Liver (tissue), 9 donors: ENCODE measurements around the gene CHST1. TPM values are rescaled to one million over a fixed set of nuclear protein-coding genes. Genes with fewer than 3 reads are reported as not detected.
A peak's percentile ranks its signal among the peaks of the same experiment; 100 is the strongest.

Source experiments
- DNase-seq: peaks from one replicate; pipeline ENCODE4 v3.0.0-alpha.2; 2017; ENCODE audit warnings: low spot score
- H3K27ac ChIP-seq, 2 donors: one replicate each; pipeline ENCODE4 v1.7.0; 2013; ENCODE audit warnings: inconsistent platforms in 2 of 2, low read length in 2 of 2, control low read depth in 1 of 2, low read depth in 1 of 2, mild to moderate bottlenecking in 1 of 2
- H3K27me3 ChIP-seq, 4 donors: one replicate each; pipeline versions ENCODE4 v1.6.1 to v1.7.0; 2013; ENCODE audit warnings: low read length in 3 of 4, inconsistent platforms in 1 of 4, mild to moderate bottlenecking in 1 of 4, moderate library complexity in 1 of 4; ENCODE audit not compliant: control insufficient read depth in 4 of 4, insufficient read depth in 4 of 4
- H3K36me3 ChIP-seq, 4 donors: one replicate each; pipeline versions ENCODE4 v1.6.1 to v1.7.0; 2013; ENCODE audit warnings: low read length in 3 of 4, mild to moderate bottlenecking in 3 of 4, low read depth in 1 of 4, moderate library complexity in 1 of 4; ENCODE audit not compliant: control insufficient read depth in 4 of 4, insufficient read depth in 3 of 4
- H3K4me1 ChIP-seq, 4 donors: one replicate each; pipeline versions ENCODE4 v1.6.1 to v1.7.0; 2013; ENCODE audit warnings: low read length in 3 of 4, mild to moderate bottlenecking in 3 of 4, moderate library complexity in 1 of 4; ENCODE audit not compliant: control insufficient read depth in 4 of 4, insufficient read depth in 4 of 4
- H3K4me3 ChIP-seq, 3 donors: one replicate each; pipeline versions ENCODE4 v1.6.1 to v1.7.0; 2013; ENCODE audit warnings: low read length in 3 of 3, control low read depth in 1 of 3, low read depth in 1 of 3, mild to moderate bottlenecking in 1 of 3
- H3K9ac ChIP-seq, 2 donors: one replicate each; pipeline ENCODE4 v1.7.0; 2013; ENCODE audit warnings: low read length in 2 of 2, mild to moderate bottlenecking in 2 of 2, moderate library complexity in 2 of 2, control low read depth in 1 of 2, low read depth in 1 of 2
- H3K9me3 ChIP-seq, 4 donors: one replicate each; pipeline versions ENCODE4 v1.6.1 to v1.7.0; 2013; ENCODE audit warnings: low read length in 3 of 4; ENCODE audit not compliant: control insufficient read depth in 4 of 4
- CTCF ChIP-seq: fragments of 150-350 bp; IDR thresholded peaks from 2 replicates; pipeline ENCODE4 v1.5.1; 2017; ENCODE audit warnings: improper control_type of control experiment, low read depth, low read length; ENCODE audit not compliant: missing input control
- EGR1 ChIP-seq, 2 donors: IDR thresholded peaks; 2 replicates each; pipeline ENCODE4 v1.6.1; 2016 to 2018; ENCODE audit warnings: antibody characterized with exemption in 2 of 2, low read depth in 2 of 2
- FOXA1 ChIP-seq: IDR thresholded peaks from 2 replicates; pipeline ENCODE4 v1.6.1; 2016; ENCODE audit warnings: antibody characterized with exemption
- GABPA ChIP-seq, 2 donors: IDR thresholded peaks in 1 of 2; conservative IDR thresholded peaks in 1 of 2; 2 replicates each; pipeline ENCODE4 v1.6.1; 2016; ENCODE audit warnings: antibody characterized with exemption in 2 of 2, mild to moderate bottlenecking in 1 of 2, moderate library complexity in 1 of 2
- HNF4G ChIP-seq: IDR thresholded peaks from 2 replicates; pipeline ENCODE4 v1.6.1; 2016; ENCODE audit warnings: antibody characterized with exemption
- JUND ChIP-seq, 2 donors: IDR thresholded peaks; 2 replicates each; pipeline ENCODE4 v1.6.1; 2016; ENCODE audit warnings: antibody characterized with exemption in 2 of 2
- MAX ChIP-seq: IDR thresholded peaks from 2 replicates; pipeline ENCODE4 v1.6.1; 2016; ENCODE audit warnings: antibody characterized with exemption
- NR2F2 ChIP-seq: IDR thresholded peaks from 2 replicates; pipeline ENCODE4 v1.6.1; 2016; ENCODE audit warnings: antibody characterized with exemption
- RXRA ChIP-seq, 2 donors: IDR thresholded peaks; 2 replicates each; pipeline ENCODE4 v1.6.1; 2017 to 2018; ENCODE audit warnings: antibody characterized with exemption in 2 of 2, mild to moderate bottlenecking in 1 of 2
- SP1 ChIP-seq: IDR thresholded peaks from 2 replicates; pipeline ENCODE4 v1.6.1; 2018; ENCODE audit warnings: antibody characterized with exemption, mild to moderate bottlenecking
- TAF1 ChIP-seq: conservative IDR thresholded peaks from 2 replicates; pipeline ENCODE4 v1.6.1; 2016; ENCODE audit warnings: antibody characterized with exemption, mild to moderate bottlenecking
- YY1 ChIP-seq: IDR thresholded peaks from 2 replicates; pipeline ENCODE4 v1.6.1; 2016; ENCODE audit warnings: antibody characterized with exemption, mild to moderate bottlenecking
- ZBTB33 ChIP-seq: IDR thresholded peaks from 2 replicates; pipeline ENCODE4 v1.6.1; 2016; ENCODE audit warnings: antibody characterized with exemption
- WGBS: extraction: QIAGEN DNeasy Blood & Tissue Kit; methylation state at CpG from one replicate; pipeline ENCODE4 v1.1.7; 2013; 5-methylcytosine and 5-hydroxymethylcytosine counted together
- polyA plus RNA-seq, 2 donors: library from polyadenylated mRNA; stranded (reverse) in 1 of 2; unstranded in 1 of 2; fragments of 200-250 nt in 1 of 2; fragments of >200 nt in 1 of 2; fragmentation: Nextera tagmentation in 1 of 2; extraction: Ambion mirVana in 1 of 2; gene quantifications; one replicate each; pipeline versions ENCODE4 v1.2.1 to v1.2.3, GENCODE V29; 2013 to 2015
- total RNA-seq, 2 donors: library from RNA; depleted of rRNA; stranded (reverse); fragments of >200 nt; gene quantifications; one replicate each; pipeline ENCODE4 v1.2.3, GENCODE V29; 2014
- donor health status: healthy.
- donor health status: healthy.
- donor health status: healthy.
- donor health status: healthy.
- donor health status: healthy.

The CHST1 gene
- total and polyA plus RNA-seq, 4 donors: 0.23 to 0.81 (median 0.45) TPM

GRCh38 chr11:45658292-45658991 is 7.0 kb downstream of the CHST1 start:
- Histone ChIP-seq H3K36me3 (no peaks in the 10 kb centered on the region), H3K9me3 (no peaks in the 10 kb centered on the region), H3K4me3 (no peak overlapping the region), H3K27me3 (peaks cover 0 to 4% (median 2%) of the 10 kb centered on the region in 4 donors), H3K4me1 (peaks cover 0 to 1% (median 0%) of the 10 kb centered on the region in 4 donors), H3K27ac (peak overlapping the region; percentile 52 to 60), H3K9ac (no peak overlapping the region)
- WGBS: 36% methylated on average over 19 of the region's 19 CpGs
- TF ChIP-seq JUND (IDR thresholded peaks at IDR 0.05): peak in 1 of 2 donors; percentile 57
- TF ChIP-seq SP1: no peak
- no peak for TF ChIP-seq GABPA (IDR thresholded peaks at IDR 0.05 in 1 of 2, conservative IDR thresholded peaks at IDR 0.05 in 1 of 2)
- TF ChIP-seq CTCF: no peak
- no peak for TF ChIP-seq EGR1 (IDR thresholded peaks at IDR 0.05; ENCODE audit: low read depth in 2 of 2)
- TF ChIP-seq HNF4G: no peak
- TF ChIP-seq RXRA (IDR thresholded peaks at IDR 0.05): peak in 1 of 2 donors; percentile 49
- no peak for DNase-seq

- WGBS: 90% methylated on average over 8 of the region's 8 CpGs
- peak overlapping the region in 1 of 2 donors; percentile 52 for H3K27ac ChIP-seq
- no peak for DNase-seq
- H3K27me3 ChIP-seq: peaks cover 0 to 4% (median 2%) of the 10 kb centered on the region in 4 donors
- no peak overlapping the region for H3K9ac ChIP-seq
- TF ChIP-seq FOXA1: no peak
- TF ChIP-seq HNF4G: no peak
- TF ChIP-seq JUND (IDR thresholded peaks at IDR 0.05): no peak
- H3K4me3 ChIP-seq: no peak overlapping the region
- H3K36me3 ChIP-seq: no peaks in the 10 kb centered on the region
- no peaks in the 10 kb centered on the region for H3K9me3 ChIP-seq
- peaks cover 0 to 1% (median 0%) of the 10 kb centered on the region in 4 donors for H3K4me1 ChIP-seq
Measured at GRCh38 chr11:45657496-45658260, 7.7 kb downstream of the CHST1 start.

- no peaks in the 10 kb centered on the region for H3K36me3 ChIP-seq
- no peak overlapping the region for H3K4me3 ChIP-seq
- WGBS: 95% methylated on average over 6 of the region's 6 CpGs
- H3K27me3 ChIP-seq: peaks cover 0 to 4% (median 0%) of the 10 kb centered on the region in 4 donors
- H3K9ac ChIP-seq: no peak overlapping the region
- no peak overlapping the region for H3K27ac ChIP-seq
- no peak for TF ChIP-seq GABPA (IDR thresholded peaks at IDR 0.05 in 1 of 2, conservative IDR thresholded peaks at IDR 0.05 in 1 of 2)
- TF ChIP-seq ZBTB33: no peak
- no peak for TF ChIP-seq MAX
- no peak for TF ChIP-seq NR2F2
- TF ChIP-seq CTCF: no peak
- TF ChIP-seq EGR1 (IDR thresholded peaks at IDR 0.05; ENCODE audit: low read depth in 2 of 2): no peak
- TF ChIP-seq YY1: no peak
- TF ChIP-seq HNF4G: no peak
- TF ChIP-seq TAF1: no peak
- H3K4me1 ChIP-seq: peaks cover 0 to 1% (median 0%) of the 10 kb centered on the region in 4 donors
- no peak for DNase-seq
- H3K9me3 ChIP-seq: no peaks in the 10 kb centered on the region
Measured at GRCh38 chr11:45655831-45656230, 9.6 kb downstream of the CHST1 start.
